ENCODE data around the gene SLX9. TPM values are rescaled to one million over a fixed set of nuclear protein-coding genes. Genes with fewer than 3 reads are reported as not detected.

SLX9 gene
- total and polyA plus RNA-seq, 10 donors = 6.1 to 35.4 (median 27.0) TPM

DNA sequence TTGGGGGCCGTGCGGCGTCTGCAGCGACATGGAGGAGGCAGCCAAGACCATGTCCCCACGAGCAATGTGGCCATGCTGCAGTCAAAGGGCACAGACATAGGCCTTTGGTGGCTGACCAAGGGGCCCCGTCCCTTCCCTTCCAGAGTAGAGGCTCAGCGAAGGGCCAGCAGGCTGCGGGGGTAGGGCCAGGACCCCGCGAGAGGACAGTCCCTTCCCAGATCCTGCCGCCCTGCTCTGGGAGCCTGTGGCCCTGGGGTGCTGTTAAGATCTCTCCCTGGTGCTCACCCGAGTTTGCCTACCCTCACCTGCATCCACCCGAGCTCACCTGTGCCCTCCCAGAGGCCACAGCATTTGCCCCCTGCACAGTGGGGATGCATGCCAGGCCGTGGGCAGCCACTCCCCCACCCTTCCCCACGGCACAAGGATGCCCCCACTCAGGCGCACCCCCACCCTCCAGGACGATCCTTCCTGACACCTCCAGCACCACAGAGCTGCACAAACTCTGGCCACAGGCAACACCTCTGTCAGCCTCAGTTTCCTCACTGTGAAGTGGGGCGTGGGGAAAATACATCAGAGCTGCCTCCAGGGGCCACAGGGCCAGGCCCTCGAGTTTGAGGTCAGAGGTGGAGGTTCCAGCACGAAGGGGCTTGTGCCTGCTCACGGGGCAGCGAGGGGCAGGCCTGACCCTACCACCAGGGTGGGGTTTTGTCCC lies 34.7 kb upstream of the SLX9 start:
- WGBS, 5 donors = 86 to 96% (median 91%) methylated on average over 12 to 22 of the region's 22 CpGs
- TF ChIP-seq POLR2AphosphoS5 (IDR thresholded peaks at IDR 0.05) (peak in 1 of 3 donors; percentile 11), CTCF (IDR thresholded peaks at IDR 0.05 in 8 of 11, conservative IDR thresholded peaks at IDR 0.05 in 3 of 11) (no peak)

DNA sequence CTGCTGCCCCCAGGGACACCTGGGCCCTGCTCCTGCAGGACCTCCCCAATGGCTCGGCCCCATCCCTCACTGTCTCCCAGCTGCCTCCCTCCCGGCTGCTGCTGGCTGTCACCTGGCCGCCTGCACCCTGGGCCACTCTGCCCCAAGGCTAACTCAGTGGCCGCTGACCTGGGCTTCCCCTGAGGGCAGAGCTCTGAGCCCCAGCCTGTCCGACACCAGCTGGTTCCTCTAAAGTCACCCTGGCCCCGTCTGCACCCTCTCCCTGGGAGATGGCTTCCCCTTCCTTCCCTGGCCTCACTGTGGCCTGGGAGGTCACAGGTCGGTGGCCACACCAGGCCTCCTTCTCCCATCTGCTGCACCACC lies 34.1 kb upstream of the SLX9 start:
- H3K4me1 ChIP-seq = peaks cover 8 to 98% (median 63%) of the 10 kb centered on the region in 6 donors
- peak overlapping the region in 3 of 8 donors; percentile 93 to 97 (median 96) for H3K27ac ChIP-seq
- peaks cover 0 to 98% (median 59%) of the 10 kb centered on the region in 6 donors for H3K36me3 ChIP-seq

More for the DNA sequence above, 34.7 kb upstream of the SLX9 start:
- no peaks in the 10 kb centered on the region for H3K9me3 ChIP-seq
- H3K36me3 ChIP-seq = peaks cover 0 to 98% (median 63%) of the 10 kb centered on the region in 6 donors
- H3K4me1 ChIP-seq = peaks cover 3 to 93% (median 59%) of the 10 kb centered on the region in 6 donors
- peak overlapping the region in 3 of 8 donors; percentile 93 to 97 (median 96) for H3K27ac ChIP-seq
- intact Hi-C loops (cut with DNase I; ENCODE audit: low total_unique reads) = no loop called here
- peak; percentile 73 for DNase-seq
- H3K4me3 ChIP-seq = no peak overlapping the region
- H3K27me3 ChIP-seq (replicated peaks in 1 of 7) = no peaks in the 10 kb centered on the region

DNA sequence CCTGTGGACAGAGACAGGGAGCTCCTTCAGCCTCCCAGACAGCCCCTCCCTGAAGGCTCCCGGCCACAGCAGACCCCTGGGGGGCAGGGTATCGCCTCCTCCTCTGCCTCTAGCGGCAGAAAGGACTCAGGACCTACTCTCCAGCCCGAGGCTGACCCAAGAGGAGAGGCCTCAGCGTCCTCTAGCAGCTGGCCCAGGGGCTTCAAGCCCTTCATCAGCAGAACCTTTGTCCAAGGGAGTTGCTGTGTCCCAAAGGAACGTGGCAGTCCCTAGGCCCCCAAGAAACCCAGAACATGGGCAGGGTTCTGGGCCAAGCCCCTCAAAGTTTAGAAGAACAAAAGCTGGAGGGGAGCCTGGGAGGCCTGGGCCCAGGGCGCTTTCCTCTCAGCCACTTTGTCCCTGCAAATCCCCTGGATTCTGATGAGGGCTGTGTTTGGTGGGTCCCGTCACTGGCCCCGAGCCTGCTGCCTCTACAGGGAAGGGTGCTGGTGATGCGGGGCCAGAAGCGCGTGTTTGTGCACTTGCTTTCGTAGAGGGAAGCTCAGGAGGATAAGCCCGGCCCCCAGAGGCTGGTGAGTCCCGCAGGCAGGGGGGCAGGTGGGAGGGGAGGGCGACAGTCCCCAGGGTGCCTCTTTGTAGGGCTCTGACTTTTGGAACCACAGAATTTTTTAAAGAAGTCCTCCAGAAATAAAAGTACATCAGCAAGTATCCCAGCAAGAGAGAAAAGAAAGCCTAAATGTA lies 32.4 kb upstream of the SLX9 start:
- peaks cover 25 to 100% (median 77%) of the 10 kb centered on the region in 6 donors for H3K4me1 ChIP-seq
- H3K36me3 ChIP-seq = peaks cover 0 to 83% (median 42%) of the 10 kb centered on the region in 6 donors
- TF ChIP-seq CTCF (IDR thresholded peaks at IDR 0.05 in 8 of 11, conservative IDR thresholded peaks at IDR 0.05 in 3 of 11) = no peak
- TF ChIP-seq POLR2AphosphoS5 (IDR thresholded peaks at IDR 0.05) = no peak
- TF ChIP-seq POLR2A (IDR thresholded peaks at IDR 0.05) = no peak
- WGBS, 5 donors = 56 to 71% (median 64%) methylated on average over 10 to 16 of the region's 16 CpGs
- intact Hi-C loops (cut with DNase I; ENCODE audit: low total_unique reads) = no loop called here
- H3K27ac ChIP-seq = peak overlapping the region in 7 of 8 donors; percentile 37 to 97 (median 67)
- peak overlapping the region in 2 of 8 donors; percentile 1 to 41 for H3K4me3 ChIP-seq
- no peaks in the 10 kb centered on the region for H3K27me3 ChIP-seq (replicated peaks in 1 of 7)
- H3K9me3 ChIP-seq = no peaks in the 10 kb centered on the region
- peak; percentile 88 for DNase-seq

More for the DNA sequence above, 34.1 kb upstream of the SLX9 start:
- intact Hi-C loops (cut with DNase I; ENCODE audit: low total_unique reads) = no loop called here
- WGBS, 5 donors = 64 to 76% (median 75%) methylated on average over 6 to 7 of the region's 7 CpGs
- no peak overlapping the region for H3K4me3 ChIP-seq
- TF ChIP-seq POLR2AphosphoS5 (IDR thresholded peaks at IDR 0.05) = peak in 2 of 3 donors; percentile 7 to 68
- TF ChIP-seq POLR2A (IDR thresholded peaks at IDR 0.05) = no peak
- no peak for TF ChIP-seq CTCF (IDR thresholded peaks at IDR 0.05 in 8 of 11, conservative IDR thresholded peaks at IDR 0.05 in 3 of 11)
- DNase-seq = peak; percentile 87
- H3K27me3 ChIP-seq (replicated peaks in 1 of 7) = no peaks in the 10 kb centered on the region
- no peaks in the 10 kb centered on the region for H3K9me3 ChIP-seq
